Right lobe of liver (tissue), 6 donors: Measurements from ENCODE around the gene JAKMIP1. TPM values are rescaled to one million over a fixed set of nuclear protein-coding genes. Genes with fewer than 3 reads are reported as not detected.

Experiments used
- ATAC-seq, 4 donors: fragments of 200-7000 bp; cut with Tn5 transposase; one replicate each; pipeline ENCODE4 v1.9.1; 2020; ENCODE audit warnings: mild to moderate bottlenecking in 4 of 4, moderate library complexity in 4 of 4
- DNase-seq, 3 donors: peaks; one replicate each; pipeline ENCODE4 v3.0.0-alpha.2; 2020
- H3K27ac ChIP-seq, 3 donors: fragments of 200-600 bp; one replicate each; pipeline ENCODE4 v1.8.0; 2022
- H3K27me3 ChIP-seq, 2 donors: fragments of 200-600 bp; one replicate each; pipeline ENCODE4 v1.8.0; 2022
- H3K36me3 ChIP-seq, 4 donors: fragments of 200-600 bp; sonication (generic) in 1 of 4; one replicate each; pipeline versions ENCODE4 v1.5.1 to v1.8.0; 2017 to 2022; ENCODE audit warnings: control low read depth in 1 of 4
- H3K4me1 ChIP-seq, 4 donors: fragments of 200-600 bp; sonication (generic) in 1 of 4; one replicate each; pipeline versions ENCODE4 v1.5.1 to v1.8.0; 2017 to 2022; ENCODE audit warnings: control low read depth in 1 of 4
- H3K4me3 ChIP-seq, 3 donors: fragments of 200-600 bp; one replicate each; pipeline ENCODE4 v1.8.0; 2022
- H3K9me3 ChIP-seq, 4 donors: fragments of 200-600 bp; sonication (generic) in 1 of 4; one replicate each; pipeline versions ENCODE4 v1.5.1 to v1.8.0; 2017 to 2022; ENCODE audit warnings: control low read depth in 1 of 4
- POLR2A ChIP-seq: fragments of 450-650 bp; IDR thresholded peaks from one replicate; pipeline ENCODE4 v1.6.1; 2017; ENCODE audit warnings: antibody characterized with exemption, mild to moderate bottlenecking
- WGBS: methylation state at CpG from one replicate; pipeline ENCODE4 v1.1.6; 2018; ENCODE audit warnings: low coverage, low lambda C conversion rate; ENCODE audit not compliant: insufficient coverage; ENCODE audit errors: missing lambda C conversion rate; 5-methylcytosine and 5-hydroxymethylcytosine counted together
- intact Hi-C, 2 donors: fragments of 100-400 bp; cut with DNase I; formaldehyde crosslinking; loops; one replicate each; pipeline versions ENCODE4 v1.11.2 to v1.14.1; 2022
- total RNA-seq, 6 experiments: library from RNA; depleted of rRNA in 2 of 6; stranded (reverse); fragments of >200 nt in 2 of 6; fragmentation: NEBNext Ultra II Directional in 3 of 6; extraction: Animal tissue kit (Norgen Biotek cat#: 25700) in 3 of 6; gene quantifications; one replicate each; pipeline versions ENCODE4 v1.1.0 to v1.2.4, GENCODE V29; 2016 to 2023
- TF ChIP-seq, protein P1 (sequence below), 4 donors: fragments of 200-600 bp in 3 of 4; fragments of 450-650 bp in 1 of 4; IDR thresholded peaks; one replicate each; pipeline versions ENCODE4 v1.5.1 to v1.8.0; 2016 to 2022; ENCODE audit warnings: antibody characterized with exemption in 4 of 4, mild to moderate bottlenecking in 2 of 4
- donor health status: DM: no; HTN: yes; CAD: no.
- donor health status: DM: no; HTN: no; CAD: no.
- donor health status: DM: no; HTN: no; CAD: no.
- donor health status: DM: no; HTN: yes; CAD: no.
- donor health status: DM: no; HTN: yes; CAD: no.

The JAKMIP1 gene
- total RNA-seq, 6 experiments from 2014 or later: 0.12 TPM; not detected in 5

DNA sequence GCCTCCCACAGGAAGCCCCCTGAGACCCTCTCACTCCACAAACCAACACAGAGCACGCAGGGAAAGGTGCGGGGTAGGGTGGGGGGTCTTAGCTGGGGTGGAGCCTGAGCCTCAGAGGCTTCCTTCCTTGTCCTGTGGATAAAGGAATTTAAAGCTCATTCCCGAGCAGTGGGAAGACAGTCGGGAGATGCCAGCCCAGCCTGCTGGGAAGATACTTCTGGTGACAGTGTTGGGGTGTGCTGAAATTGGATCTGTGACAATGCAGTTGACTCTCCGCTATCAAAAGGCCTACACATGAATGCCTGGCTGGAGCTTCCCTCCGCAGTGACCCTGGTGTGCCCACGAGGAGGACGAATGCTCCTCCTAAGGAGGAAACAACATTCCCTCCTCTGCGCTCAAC lies 45.5 kb downstream of the JAKMIP1 start:
- no peak for ATAC-seq
- DNase-seq: no peak
- no peak for TF ChIP-seq POLR2A
- TF ChIP-seq, protein P1, sequence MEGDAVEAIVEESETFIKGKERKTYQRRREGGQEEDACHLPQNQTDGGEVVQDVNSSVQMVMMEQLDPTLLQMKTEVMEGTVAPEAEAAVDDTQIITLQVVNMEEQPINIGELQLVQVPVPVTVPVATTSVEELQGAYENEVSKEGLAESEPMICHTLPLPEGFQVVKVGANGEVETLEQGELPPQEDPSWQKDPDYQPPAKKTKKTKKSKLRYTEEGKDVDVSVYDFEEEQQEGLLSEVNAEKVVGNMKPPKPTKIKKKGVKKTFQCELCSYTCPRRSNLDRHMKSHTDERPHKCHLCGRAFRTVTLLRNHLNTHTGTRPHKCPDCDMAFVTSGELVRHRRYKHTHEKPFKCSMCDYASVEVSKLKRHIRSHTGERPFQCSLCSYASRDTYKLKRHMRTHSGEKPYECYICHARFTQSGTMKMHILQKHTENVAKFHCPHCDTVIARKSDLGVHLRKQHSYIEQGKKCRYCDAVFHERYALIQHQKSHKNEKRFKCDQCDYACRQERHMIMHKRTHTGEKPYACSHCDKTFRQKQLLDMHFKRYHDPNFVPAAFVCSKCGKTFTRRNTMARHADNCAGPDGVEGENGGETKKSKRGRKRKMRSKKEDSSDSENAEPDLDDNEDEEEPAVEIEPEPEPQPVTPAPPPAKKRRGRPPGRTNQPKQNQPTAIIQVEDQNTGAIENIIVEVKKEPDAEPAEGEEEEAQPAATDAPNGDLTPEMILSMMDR (IDR thresholded peaks at IDR 0.05): no peak
- Histone ChIP-seq H3K9me3 (no peaks in the 10 kb centered on the region), H3K36me3 (no peaks in the 10 kb centered on the region), H3K27me3 (no peaks in the 10 kb centered on the region), H3K4me1 (no peaks in the 10 kb centered on the region), H3K27ac (no peak overlapping the region), H3K4me3 (no peak overlapping the region)
- WGBS: 13% methylated on average over 3 of the region's 9 CpGs
- intact Hi-C loops: no loop called here

DNA sequence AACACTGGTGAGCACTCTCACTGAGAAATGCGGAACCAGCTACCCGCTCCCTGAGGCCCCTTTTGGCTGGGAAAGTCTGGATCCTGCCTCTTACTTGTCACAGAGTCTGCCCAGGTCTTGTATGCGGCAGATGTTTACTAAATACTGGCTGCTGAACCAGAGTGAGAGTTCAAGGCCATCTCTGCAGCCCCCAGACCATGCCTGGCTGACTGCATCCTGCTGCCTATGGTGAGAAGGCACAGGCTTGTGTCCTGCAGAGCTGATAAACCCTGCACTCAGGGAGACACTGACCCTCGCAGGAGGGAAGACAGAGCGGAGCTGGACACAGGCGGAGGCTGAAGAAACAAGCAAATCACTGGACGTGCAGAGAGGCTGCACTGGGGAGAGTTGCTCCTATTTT lies 46.5 kb downstream of the JAKMIP1 start:
- Histone ChIP-seq H3K9me3 (no peaks in the 10 kb centered on the region), H3K27me3 (no peaks in the 10 kb centered on the region), H3K27ac (no peak overlapping the region), H3K4me3 (no peak overlapping the region), H3K4me1 (no peaks in the 10 kb centered on the region), H3K36me3 (no peaks in the 10 kb centered on the region)
- 61% methylated on average over 7 of the region's 7 CpGs for WGBS
- DNase-seq (no peak), ATAC-seq (no peak)
- intact Hi-C loops: no loop called here
- TF ChIP-seq, protein P1 (IDR thresholded peaks at IDR 0.05): no peak
- TF ChIP-seq POLR2A: no peak

DNA sequence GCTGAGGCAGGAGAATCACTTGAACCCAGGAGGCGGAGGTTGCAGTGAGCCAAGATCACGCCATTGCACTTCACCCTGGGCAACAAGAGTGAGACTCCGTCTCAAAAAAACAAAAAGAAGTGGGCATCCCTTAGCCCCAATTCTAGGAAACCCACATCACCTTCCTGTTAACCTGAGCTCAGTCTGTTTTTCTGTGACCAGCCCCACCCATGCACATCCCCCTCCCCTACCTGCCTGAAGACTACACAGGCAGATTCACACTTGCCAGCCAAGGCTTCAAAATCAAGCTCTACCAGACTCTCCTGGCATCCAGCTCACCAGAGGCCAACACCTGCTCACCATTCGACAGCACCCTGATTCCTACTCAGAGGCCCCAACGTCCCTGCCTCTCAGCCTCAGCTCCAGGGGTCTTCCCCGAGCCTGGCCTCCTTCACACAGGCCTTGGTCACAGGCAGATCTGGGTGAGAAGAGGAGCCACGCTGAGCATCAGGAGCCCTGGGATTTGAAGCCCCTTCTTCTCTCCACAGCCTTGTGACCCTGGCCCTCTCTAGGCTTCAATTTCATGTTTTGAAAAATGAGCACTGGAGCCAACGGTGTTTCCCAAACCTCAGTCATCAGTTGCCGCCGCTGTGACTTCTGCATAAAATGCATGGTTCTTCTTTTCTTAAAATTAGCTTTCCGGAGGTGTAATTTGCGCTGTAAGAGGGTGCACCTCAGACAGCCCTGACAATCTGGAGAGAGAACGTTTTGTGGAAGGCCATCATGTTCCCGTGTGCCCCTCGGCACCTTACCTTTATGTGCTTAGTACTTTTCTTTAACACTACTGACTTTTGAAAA lies 47.3 kb downstream of the JAKMIP1 start:
- H3K36me3 ChIP-seq: no peaks in the 10 kb centered on the region
- H3K4me1 ChIP-seq: no peaks in the 10 kb centered on the region
- H3K4me3 ChIP-seq: no peak overlapping the region
- ATAC-seq: no peak
- no peak overlapping the region for H3K27ac ChIP-seq
- TF ChIP-seq, protein P1 (IDR thresholded peaks at IDR 0.05): no peak
- TF ChIP-seq POLR2A: no peak
- no peak for DNase-seq
- intact Hi-C loops: no loop called here
- H3K27me3 ChIP-seq: no peaks in the 10 kb centered on the region
- H3K9me3 ChIP-seq: no peaks in the 10 kb centered on the region
- 67% methylated on average over 11 of the region's 15 CpGs for WGBS

DNA sequence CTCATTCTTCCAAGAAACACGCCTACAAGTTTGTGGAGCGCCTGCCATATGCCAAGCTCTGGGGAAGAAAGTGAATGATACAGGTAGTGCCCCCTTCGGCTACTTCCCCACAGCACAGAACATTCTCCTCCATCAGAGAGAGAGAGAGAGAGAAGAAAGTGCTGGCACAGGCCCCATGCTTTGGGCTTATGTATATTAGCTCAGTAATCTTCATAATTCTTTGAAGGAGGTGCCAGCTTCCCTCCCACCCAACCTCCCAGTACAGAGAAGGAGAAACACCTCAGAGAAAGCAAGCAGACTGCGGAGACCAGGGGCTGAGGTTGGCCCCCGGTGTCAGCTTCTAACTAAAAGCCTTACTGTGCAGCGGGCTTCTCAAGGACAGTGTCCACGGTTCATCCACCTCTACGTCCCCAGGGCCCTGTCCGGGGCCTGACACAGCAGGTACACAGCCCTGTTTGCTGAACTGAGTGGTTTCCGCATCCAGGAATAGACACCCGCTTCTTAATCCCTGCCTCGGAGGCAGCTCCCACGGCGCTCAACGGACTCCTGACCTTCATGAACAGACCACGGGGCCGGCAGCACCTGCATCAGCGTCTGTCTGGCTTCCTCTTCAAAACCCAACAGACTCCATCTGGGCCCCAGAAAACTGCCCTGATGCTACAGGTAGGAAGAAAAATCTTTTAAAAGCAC lies 50.2 kb downstream of the JAKMIP1 start:
- Histone ChIP-seq H3K4me3 (no peak overlapping the region), H3K9me3 (peaks cover 0 to 2% (median 0%) of the 10 kb centered on the region in 4 donors), H3K27ac (no peak overlapping the region), H3K27me3 (no peaks in the 10 kb centered on the region), H3K4me1 (no peaks in the 10 kb centered on the region), H3K36me3 (no peaks in the 10 kb centered on the region)
- ATAC-seq: no peak
- TF ChIP-seq POLR2A: no peak
- TF ChIP-seq, protein P1 (IDR thresholded peaks at IDR 0.05): no peak
- 75% methylated on average over 4 of the region's 18 CpGs for WGBS
- intact Hi-C loops: no loop called here
- DNase-seq: no peak
